HG03196 (cell line): Measurements from ENCODE around the gene IL1R2.
"Not testable (repeated sequence)": the region's sequence is repeated elsewhere in the genome, so short reads cannot be mapped to it uniquely, and the experiment has no call there.

Source experiments
- ATAC-seq: cut with Tn5 transposase; IDR thresholded peaks from one replicate; pipeline ENCODE4 v1.9.1; 2021; ENCODE audit not compliant: unreplicated experiment

The IL1R2 gene

DNA sequence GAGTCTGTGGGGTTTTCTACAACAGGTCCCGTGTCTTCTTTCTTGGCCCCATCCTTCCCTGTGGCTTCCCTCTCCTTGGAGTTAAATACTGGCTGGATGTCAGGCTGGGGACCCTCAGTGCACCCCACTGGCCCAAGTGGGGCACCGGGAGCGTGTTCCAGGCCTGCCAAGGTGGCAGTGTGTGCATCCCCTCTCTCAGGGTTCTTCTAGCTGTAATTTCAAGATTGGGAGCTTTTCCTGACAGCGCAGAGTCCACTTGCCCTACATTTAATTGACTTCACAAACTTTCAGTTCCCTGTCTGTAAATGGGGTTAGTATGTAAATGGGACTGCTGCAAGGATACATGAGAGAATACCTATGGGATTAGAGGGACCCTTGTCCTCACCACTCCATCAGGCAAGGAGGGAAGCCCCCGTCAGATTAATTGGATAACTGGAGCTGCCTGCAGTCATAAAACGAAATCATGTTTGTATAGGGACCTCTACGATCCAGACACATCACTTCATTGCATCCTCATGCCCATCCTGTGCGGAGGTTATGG is 66.6 kb downstream of the IL1R2 start:
- no peak for ATAC-seq

DNA sequence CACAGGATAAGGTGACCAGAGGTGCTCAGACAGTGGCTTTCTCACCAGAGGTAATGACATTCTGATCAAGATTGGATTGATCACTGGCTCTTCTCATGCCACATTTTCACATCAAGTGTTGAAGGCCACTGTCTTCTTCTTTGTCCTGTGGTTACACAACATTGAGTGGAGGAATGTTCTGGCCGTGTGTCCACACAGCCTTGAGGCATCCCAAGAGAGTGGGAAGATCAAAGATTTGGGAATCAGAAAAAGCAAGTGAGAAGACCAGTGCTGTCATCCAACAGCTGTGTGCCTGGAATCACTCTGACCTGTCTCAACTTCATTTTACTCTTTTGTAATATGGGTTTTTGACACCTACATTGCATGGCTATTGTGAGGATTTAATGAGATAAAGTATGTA is 67.4 kb downstream of the IL1R2 start:
- ATAC-seq, result no peak

DNA sequence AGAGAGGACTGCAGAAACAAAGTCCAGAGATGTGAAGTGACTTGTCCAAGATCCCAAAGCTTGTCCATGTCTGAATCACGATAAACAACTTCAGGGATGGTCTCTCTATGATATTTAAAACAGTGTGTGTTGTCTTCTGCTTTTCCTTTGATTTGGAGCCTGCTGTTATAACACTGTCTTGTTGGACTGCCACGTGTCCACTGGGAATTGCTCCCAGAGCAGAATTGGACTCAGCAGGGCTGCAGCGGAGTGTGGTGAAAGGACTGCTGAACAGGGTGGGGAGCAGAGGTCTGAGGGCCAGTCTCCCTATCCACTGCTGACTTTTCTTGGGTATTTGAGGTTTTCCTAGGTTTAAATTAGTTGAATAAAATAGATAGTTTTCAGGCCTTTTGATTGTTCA is 68.3 kb downstream of the IL1R2 start:
- no peak for ATAC-seq

DNA sequence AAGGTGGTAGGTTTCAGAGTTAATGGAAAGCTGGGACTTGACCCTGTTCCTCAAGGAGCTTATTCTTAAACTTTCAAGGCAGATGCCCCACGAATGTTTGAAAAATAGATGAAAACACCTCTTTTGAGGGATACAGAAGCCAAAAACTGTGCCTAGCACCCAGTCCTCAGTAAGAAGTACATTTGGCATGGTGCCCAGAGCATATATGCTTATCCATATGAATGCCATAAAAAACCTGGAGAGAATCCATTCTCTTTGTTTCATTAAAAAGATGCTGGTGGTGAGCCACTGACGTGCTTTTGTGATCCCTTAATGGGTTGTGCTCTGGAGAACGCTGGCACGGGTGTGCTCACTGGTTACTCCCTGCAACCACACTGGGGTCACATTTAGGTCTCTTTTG is 69.0 kb downstream of the IL1R2 start:
- no peak for ATAC-seq

DNA sequence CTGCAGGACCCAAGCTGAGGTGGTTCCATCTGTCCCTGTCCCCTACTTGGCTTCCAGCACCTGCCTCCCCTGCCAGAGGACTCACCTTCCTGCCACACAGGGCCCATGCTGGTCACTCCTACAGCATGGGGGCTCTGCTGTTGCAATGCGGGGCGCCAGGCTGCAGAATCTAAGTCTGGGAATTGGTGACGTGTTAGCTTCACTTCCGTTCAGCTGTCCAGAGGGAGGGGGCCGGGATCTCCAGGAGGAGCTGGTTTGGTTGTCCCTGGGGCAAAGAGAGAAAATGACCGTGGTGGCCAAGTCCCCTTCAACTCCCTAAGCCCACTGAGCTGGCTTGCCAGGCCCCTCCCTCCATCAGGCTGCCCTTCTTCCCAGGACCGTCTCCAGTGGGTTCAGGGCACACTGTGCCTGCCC is 69.5 kb downstream of the IL1R2 start:
- ATAC-seq, result no peak

DNA sequence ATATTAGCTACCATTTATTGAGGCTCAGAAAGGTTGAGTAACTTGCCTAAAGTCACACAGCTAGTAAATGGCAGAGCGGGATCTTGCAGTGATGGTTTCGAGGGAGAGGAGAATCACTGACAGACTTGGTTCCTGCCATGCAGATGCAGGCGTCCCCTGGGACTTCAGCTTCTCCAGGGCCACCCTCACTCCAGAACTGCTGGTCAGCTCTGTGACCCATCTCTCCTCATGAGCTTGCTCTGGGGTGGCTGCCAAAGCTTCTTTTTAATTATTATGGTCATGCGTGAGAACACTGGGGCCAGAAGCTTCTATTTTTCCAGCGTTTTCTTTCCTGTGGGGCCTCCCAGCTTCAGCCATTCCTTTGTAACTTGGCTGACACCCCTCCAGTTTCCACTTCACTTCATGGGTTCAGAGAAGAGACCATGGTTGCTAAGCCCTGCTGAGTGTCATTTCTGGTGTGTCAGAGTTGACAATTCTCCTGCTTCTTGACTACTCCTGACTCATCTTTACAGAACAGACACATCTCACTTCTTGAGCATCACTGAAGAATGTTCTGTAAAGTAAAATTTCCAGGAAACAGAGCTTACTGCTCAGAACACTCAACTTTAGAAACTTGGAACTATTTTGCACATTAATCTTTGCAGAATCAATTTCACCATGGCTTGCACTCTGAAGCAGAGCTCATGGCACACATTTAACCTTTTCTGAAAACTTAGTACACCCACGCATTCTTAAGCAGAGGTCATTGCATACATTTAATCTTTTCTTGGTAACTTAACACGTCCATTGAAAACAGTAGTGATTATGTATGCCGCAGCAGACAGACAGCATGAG is 70.4 kb downstream of the IL1R2 start:
- ATAC-seq, result no peak

DNA sequence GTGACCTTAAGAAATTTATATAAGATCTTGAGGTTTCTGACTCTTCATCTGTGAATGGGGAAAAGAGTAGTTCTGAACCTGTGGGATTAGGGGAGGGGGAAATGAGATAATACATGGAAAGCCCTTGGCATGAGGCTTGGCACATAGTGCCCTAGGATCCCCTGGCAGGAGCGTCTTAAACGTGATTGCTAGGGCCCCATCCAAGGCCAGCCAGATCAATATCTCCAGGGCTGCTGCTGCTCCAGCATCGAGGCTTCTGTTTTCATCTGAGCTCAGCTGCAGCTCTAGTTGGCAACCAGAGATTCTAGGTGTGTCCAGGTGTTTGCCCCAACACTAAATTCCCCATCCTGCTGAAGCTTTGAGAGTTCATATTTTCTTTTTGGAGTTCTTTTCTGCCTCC is 71.0 kb downstream of the IL1R2 start:
- no peak for ATAC-seq

DNA sequence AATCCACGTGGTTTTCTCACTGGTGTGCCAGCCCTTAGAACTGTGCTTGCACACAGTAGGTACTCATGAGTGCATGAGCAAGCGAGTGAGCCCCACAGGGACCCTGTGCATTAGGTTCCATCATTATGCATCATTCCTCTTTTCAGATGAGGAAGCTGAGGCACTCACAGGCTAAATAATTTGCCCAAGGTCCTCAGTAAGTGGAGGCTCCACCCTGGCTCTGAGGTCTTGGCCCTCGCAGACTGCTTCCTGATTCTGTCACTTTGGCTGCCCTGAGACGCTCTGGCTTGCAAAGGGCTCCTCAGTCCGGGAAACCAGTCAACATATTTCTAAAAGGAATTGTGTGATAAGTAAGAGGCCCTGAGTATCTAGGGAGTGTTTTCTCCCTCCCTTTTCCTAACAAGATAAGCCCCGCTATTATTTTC is 71.7 kb downstream of the IL1R2 start:
- ATAC-seq, result no peak

DNA sequence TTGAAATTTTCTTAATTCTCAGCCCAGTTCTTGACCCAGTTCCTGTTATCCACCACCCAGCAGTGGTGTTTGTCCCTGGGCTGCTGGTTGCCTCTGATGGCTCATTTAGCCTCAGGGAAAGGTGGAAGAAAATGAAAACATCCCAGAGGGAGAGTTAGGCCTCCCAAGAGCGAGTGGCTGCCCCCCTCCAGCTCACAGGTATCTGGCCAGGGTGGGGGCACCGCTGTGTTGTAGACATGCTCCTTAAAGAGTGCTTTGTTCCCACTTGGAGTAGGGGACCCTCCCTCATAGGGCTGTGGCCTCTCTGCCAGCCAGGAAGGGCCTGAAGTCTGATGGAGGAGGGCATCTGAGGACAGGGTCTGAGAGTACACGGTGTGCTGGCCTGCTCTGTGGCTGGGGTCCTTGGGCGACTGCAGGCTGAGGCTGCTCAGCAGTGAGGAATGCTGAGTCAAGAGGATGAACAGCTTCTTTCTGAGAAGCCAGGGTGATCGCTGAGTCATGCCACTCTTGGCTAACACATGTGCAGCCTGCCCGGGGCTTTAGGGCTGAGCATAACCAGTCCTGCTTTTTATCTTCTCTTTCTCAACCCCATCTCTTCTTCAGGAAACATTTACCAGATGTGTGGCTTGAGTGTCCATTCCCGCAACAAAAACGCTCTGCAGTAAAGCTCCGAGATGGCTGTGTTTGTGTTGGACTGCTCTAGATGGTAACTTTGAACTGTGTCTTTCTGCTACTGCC is 72.3 kb downstream of the IL1R2 start:
- no peak for ATAC-seq

DNA sequence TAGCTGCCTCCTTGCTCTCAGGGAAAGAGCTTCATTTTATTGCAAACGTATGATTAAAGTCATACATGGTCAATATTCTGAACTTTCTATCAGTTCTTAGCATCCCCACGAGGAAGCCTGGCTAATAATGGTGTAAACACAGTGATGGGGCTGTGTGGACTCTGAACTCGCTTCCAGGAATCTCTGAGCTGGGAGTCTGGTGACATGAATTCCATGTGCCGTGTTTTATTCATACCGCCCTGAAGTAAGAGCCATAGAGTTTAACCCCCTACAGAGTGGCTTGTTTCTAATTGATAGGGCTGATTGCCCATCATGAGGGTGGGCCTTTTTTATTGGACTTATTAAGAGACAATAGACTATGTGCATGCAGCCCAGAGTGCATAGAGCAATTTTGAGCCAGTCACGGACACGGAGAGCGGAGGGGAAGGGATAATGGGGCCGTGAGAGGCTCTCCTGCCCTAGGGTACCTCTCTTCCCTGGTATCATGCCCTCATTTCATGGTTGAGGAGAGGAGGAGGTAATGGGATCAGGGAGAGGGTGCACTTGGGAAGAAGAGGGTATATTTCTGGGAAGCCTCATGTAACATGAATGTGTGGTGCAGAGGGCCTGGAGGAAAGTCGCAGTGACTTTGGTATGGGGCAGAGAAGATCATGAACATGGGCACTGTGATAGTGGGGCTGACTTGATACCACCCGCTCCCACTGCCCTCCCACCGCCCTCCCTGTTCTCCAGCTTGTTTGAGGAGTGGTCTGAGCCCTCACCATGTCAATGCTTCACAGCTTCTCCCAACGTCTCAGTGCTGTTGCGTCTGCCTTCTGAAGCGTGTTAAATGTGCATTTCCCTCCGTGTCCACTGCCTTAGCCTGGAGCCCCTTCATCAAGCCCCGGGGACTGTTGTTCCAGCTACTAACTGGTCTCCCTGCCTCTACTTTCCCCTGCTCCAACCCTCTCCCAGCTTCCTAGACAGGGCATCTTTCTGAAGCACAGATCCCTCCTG is 73.2 kb downstream of the IL1R2 start:
- ATAC-seq, result no peak

DNA sequence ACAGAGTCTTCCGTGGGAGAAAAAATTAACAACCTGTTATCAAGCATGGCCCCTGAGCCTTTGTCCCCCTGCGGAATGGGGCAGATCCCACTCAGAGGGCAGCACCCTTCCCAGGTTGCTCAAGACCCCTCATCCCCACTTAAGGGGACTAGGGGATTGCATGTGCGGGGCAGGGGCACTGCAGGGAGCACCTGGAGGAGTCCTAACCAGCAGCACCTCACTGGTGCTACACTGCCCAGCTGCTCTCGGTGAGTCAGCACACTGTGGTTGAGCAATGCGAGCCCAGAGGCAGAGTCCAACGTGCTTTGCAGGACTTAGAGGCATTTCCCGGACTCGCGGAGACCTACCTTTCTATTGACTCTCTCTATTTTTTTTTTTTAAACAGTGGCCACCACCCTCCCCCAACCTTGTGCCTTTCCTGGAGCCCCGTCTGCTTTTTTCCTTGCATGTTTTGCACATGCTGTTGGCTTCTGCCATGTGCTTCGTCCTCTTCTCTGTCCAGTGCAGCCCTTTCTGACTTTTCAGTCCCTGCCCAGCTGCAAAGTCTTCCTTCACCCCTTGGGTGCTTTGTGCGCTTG is 74.0 kb downstream of the IL1R2 start:
- ATAC-seq, result no peak

DNA sequence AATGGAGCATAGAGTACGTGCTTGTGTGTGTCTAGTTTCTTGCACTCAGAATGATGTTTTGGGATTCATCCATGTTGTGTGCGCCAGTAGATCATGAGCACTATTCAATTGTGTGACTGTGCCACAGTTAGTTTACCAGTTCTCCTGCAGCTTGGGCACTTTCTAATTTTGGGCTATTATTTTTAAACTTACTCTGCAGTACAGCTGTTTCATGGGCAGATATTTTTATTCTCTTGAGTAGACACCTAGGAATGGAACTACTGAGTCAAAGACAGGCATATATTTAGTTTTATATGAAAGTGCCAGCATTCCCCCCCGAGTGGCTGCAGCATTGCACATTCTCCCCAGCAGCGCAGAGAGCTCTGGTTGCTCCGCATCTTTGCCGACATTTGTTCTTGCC is 74.8 kb downstream of the IL1R2 start:
- ATAC-seq, result no peak

DNA sequence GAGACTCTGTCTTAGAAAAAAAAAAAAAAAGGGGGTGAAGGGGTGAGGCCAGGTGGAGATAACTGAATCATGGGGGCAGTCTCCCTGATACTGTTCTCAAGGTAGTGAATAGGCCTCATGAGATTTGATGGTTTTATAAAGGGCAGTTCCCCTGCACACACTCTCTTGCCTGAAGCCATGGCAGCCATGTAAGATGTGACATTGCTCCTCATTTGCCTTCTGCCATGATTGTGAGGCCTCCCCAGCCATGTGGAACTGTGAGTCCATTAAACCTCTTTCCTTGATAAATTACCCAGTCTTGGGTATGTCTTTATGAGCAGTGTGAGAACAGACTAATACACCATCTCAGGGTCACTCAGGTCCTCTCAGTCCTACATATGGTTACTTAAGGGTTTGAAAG is 76.4 kb downstream of the IL1R2 start:
- not testable (repeated sequence) for ATAC-seq

DNA sequence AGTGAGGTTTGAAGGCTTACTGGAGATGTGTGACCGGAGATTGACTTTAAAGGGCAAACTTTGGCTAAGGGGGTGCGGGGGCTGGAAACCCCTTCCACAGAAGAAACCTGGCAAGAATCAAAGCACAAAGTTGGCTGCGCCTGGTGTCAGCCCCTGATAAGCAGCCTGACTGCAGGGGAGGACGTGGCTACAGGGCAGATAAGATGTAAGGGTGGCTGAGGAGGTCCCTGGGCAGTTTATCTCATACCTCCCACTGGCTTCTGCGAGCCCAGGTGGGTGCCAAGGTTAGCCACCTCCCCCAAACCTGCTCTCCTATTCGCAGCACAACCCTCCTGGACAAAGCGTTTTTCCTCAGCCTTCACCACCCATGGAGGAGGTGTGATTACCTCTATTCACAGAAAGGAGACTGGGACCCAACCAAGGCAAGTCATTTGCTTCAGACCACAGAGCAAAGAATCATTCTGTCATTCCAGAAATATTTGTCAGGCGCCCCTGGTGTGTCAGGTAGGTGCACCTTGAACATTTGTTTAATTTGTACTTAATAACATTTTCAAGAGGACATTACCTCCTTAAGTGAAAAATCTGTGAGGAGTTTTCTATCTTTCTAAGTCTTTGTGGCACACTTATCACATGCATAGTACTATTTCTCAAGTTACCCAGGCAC is 77.7 kb downstream of the IL1R2 start:
- no peak for ATAC-seq

DNA sequence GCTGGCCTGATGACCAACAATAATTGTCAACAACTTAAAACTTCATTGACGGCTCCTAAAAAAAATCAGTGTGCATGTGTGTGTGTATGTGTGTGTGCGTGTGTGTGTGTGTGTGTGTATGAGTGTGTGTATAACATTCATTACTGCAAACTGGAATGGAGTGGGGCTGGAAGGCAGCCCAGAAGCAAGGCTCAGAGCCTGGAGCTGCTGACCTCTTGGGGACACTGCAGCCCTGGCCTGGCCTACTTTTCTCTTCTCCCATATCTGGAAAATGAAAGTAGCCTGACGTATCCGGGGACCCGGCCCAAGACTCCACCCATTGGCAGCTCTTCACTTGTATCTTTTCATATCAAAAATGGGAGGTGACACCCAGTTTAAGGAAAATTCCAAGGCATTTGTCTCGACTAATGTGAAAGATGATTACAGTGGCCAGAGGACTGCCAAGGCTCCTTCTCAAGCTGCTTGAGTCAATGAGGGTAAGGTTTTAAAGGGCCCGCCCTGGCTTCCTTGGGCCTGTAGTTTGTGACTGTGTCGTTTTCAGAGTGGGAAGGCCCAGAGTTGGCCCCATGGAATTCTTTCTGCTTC is 78.4 kb downstream of the IL1R2 start:
- no peak for ATAC-seq

DNA sequence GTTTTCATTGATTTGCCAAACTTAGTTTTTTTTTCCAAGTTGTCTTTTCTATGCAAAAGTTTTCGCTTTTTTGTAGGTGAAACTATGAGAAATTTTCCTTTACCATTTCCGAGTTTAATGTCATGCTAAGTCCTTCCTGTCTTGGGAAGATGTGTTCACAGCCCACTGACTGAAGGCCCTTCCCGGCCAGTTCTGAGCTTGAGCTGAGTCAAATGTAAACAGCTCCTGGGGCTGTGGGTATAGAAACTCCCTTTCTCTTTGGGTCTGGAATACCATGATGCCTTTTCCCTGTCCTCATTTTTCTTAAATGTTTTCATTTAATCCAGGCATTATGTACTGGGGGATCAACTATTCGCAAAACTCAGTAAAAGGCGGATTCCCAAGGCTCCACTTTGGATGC is 81.0 kb downstream of the IL1R2 start:
- no peak for ATAC-seq

DNA sequence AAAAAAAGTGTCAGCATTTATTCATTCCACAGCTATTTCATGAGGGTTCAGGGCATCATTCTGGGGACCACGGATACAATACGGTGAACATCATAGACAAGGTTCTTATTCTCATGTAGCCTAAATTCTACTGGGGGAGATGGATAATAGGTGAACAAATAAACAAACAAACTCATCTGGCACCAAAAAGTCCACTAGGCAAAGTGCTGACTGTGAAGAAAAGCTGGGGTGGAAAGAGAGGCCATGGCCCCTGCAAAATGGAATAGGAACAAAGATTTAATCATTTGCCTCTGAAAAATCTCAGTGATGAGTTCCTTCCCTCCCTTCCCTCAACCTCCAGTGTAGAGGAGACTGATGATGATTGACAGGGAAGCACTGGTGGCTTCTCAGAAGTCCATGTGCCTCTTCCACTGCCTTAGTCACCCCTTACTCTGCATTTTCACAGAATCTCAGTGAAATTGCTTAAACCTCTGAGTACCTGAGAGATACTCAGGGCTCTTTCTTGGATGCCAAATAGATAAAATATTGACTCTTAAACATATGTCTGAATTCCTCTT is 81.5 kb downstream of the IL1R2 start:
- ATAC-seq, result no peak

DNA sequence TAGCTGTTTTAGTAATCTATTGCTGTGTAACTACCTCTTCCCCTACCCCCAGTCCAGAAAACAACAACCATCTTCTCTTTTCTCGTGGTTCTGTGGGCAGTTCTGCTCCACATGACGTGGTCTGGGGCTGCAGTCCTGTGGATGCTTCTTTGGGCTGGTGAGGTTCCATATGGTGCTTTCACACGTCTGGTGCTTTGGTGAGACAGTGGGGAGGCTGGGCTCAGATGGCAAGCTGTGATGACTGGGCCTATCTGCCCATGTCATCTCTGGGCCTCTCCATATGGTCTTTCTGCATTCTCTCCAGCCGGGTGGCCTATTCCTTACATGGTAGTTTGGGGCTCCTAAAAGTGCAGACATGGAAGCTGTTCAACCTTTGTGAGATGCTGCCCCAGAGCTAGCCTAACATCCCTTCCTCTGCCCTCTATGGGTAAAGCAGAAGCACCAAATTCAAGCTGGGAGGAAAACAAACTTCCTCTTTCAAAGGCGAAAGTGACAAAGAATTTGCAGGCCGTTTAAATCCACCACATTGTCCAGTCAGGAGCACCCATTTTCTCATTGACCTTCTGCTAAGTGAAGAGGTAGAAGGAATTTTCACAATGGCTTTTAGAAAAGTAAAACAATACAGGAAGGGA is 82.5 kb downstream of the IL1R2 start:
- no peak for ATAC-seq

DNA sequence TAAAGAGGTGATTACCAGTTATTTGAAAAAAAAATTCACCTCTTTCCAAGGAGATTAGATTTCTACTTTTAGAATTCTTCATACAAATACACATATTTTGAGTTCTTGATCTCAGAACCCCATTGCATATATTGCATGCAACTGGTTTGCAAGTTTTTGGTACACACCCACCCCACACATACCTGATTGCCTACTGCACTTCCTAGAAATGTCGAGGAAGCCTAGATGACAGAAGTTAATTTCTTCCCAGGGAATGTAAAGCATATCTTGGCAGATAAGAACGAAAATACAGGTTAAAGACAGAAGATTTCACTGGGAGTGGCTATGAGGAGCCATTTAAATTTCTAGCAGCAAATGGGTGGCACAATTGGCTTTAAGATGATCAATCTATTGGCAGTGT is 83.7 kb downstream of the IL1R2 start:
- no peak for ATAC-seq
